GM19463 (cell line): ENCODE results near the gene CRAT.

Experiments used
- ATAC-seq: cut with Tn5 transposase; IDR thresholded peaks from one replicate; pipeline ENCODE4 v1.9.1; 2021; ENCODE audit warnings: mild to moderate bottlenecking, moderate library complexity; ENCODE audit not compliant: unreplicated experiment

The CRAT gene

DNA sequence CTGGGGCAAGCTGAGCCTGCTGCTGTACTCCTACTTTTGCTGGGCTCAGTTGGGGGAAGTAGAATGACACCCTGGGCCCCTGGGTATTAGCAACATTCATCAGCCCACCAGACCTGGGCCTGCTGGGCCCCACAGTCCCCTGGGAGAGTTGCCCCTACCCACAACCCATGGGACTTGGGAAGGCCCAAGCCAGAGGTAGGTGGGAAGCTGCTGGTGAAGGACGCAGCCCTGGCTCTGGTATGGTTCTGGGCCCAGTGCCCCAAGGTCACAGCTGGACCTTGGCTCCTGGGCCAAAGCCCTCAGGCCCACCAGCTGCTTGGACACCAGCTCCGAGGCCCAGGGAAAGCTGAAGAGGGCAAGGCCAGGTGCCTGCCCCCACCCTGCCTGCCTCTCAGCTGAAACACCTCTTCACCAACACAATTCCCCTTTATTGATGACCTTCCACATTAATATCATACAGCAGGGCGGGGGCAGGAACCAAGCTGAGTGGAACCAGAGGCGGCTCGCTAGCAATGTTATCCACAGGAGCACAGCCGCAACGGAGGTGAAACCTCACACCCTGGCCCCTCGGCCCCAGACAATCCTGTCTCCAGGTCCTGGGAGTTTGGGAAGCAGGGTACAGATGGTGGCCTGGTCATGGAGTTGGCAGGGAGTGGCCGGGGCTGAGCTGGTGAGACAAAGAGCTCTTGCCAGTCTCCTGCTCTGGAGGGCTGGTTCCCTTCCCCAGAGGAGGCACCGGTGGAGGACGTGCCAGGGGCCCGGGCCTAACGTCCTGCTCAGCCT lies 16.0 kb downstream of the CRAT start:
- no peak for ATAC-seq

DNA sequence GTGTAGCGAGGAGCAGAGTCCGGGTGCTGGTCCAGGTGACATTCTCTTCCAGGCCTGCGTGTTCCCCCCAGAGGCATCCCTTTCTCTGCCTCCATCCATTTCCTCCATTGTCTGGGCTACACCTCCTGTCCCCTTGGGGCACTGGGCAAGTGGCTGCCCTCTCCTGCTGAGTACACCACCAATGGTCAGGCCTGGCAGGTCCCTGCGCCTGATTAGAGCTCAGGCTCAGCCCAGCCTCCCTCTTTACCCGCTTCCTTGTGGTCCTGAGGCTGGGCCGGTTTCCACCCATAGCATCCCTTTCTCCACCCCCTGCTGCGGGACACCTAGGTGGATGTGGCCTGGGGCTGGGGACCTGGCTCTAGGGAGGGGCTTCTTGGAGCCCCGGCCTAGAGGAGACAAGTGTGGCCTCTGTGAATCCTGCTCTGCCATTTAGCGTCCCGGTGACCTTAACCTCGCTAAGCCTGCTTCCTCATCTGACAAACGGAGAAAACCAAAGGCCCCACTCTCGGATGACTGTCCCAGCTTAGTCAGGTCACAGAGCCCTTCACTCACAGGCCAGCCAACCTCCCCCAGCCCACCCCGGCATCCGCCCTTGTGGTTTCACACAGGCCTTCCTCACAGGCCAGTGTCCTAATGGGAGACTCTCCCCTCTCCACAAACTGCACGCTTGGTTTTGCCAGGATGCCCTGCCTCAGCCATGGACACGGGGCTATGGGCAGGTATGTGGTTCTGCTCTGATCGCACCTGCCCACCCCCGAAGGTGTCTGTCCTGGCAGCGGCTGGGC lies 16.8 kb downstream of the CRAT start:
- ATAC-seq: no peak

DNA sequence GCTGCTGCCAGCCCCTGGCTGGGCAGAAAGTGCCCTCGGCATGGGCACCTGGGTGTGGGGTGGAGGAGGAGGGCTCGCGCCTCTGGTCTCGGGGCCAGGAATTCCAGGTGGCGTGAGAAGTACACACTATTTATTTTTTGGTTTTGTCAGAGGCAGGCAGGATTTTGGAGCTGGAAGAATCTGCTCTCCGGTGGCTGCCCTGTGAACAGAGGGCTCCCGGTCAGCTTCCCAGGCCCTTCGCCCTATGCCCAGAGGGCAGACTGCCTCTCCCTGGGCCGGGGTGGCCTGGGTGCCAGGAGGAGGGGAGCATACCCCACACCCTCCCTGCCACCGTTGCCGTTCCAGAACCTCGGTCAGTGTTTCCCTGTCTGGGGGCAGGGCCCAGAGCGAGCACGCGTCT lies 21.3 kb downstream of the CRAT start:
- ATAC-seq: no peak

DNA sequence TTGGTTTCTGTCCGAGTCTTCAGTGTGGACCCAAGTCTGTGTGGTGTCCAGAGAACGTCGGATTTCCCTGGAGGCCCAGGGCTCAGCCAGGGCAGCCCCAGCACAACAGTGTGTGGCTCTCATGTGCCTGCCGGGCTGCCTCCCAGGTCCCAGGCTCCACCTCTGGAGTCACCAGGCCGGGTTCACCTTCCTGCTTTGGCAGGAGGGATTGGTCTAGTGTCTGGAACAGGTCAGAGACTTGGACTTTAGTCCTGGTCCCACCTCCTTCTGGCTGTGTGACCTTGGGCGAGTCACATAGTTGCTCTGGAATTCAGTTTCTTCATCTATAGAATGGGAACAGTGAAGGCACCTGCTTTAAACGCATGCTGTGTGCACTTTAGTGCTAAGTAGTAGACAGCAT lies 26.5 kb downstream of the CRAT start:
- ATAC-seq: no peak

GRCh38 chr9:129081388-129081904 lies 29.1 kb downstream of the CRAT start:
- ATAC-seq: no peak

DNA sequence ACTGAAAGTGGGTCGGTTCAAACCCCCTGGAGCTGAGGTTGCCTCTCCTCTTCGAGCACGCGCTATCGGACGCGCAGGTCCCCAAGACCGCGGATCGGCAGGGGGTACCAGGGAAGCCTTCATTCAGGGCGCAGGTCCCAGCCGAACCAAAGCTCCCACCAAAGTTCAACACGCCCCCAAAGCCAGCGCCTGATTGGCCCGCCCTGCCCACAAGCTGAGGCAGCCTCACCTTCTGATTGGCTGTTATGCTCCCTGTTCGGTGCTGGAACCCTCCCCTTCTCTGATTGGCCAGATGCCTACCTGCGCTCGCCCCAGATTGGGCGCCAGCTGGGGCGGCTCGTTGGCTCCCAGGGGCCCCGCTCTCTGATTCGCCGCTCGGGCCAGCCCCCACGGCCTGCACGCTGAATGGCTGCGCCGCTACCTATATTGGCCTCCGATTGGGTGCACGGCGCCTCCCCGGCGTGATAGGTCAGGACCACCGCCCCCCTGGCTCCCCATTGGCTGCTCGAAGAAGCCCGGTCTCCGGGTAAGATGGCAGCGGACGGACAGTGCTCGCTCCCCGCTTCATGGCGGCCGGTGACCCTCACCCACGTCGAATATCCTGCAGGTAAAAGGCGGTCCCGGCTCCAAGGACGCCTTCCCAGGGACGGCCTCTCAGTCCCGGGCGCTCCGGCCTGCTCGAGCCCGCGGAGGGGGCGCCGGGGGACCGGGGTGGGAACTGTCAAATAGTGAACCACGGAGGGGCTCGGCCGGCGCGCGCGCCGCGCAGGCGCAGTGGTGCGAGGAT lies 29.8 kb downstream of the CRAT start, which contains the start of gene DOLPP1:
Gene DOLPP1, plus strand, starts transcription at position 511 of the 787 bp plus-strand sequence. Its CDS starts 21 bp downstream, at position 532.
- peak; percentile 92 for ATAC-seq

GRCh38 chr9:129080298-129080600 lies 30.3 kb downstream of the CRAT start:
- no peak for ATAC-seq

GRCh38 chr9:129079829-129080228 lies 30.8 kb downstream of the CRAT start:
- ATAC-seq: no peak

DNA sequence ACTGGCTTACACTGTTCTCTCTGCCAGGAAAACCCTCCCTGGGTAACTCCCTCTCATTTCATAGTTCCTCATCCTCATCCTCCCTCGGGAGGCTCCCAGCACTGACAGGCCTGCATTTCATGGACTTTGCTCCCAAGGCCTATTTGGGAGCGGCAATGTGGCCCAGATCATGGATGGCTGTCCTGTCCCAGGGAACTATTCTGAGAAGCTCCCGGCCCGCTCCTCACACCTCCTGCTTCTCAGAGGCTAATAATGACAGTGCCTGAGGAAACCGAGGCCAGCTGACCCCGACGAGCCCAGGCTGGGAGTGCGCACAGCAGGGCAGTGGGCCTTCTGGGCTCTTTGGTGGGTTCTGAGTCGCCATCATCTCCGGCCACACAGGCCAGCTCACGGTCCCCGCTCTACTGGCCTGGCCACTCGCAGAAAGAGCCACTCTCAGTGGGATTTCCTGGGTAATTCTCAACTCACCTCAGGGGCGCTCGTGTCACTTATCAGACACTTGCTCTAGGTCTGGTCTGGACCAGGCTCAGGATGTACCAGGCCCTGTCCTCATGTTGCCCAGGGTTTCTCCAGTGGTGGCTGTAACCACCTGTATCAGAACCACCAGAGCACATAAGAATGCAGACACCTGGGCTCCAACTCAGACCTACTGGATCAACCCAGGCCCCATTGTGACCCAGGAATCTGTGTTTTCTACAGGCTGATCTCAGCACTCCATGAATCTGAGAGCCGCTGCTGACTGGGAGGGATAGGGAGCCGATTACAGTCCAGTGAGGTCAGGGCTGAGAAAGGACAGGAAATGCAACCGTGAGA lies 31.7 kb downstream of the CRAT start:
- ATAC-seq: no peak

GRCh38 chr9:129077236-129077635 lies 33.4 kb downstream of the CRAT start:
- no peak for ATAC-seq

- no peak for ATAC-seq
Measured at GRCh38 chr9:129076640-129077037, 34.0 kb downstream of the CRAT start.

DNA sequence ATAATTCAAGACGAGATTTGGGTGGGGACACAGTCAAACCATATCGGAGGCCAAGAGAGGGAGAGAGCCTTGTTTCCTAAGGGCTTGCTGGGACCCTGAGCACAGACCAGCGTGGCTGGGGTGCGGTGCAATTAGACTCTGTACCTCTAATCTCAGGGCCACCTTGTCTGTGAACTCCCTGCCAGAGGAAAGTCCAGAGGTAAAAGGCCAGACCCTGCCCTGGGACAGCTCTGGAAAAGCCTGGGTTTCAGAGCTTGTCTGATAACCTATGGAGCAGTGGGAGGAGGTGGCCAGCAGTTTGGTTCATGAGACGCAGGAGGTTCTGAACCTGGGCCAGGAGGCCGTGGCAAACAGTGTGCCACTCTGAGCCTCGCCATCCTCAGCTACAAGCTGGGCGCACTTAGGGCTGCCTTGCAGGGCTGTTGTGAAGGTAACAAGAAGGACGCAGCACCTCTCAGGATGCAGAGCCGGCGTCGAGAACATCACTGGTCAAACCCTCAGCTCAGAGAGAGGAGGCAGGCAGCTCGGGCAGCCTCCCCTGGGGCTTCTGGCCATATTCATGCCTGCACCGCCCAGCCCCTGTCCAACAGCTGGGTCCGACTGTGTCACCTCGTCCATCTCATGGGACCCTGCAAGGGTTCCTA lies 34.5 kb downstream of the CRAT start:
- ATAC-seq: no peak

DNA sequence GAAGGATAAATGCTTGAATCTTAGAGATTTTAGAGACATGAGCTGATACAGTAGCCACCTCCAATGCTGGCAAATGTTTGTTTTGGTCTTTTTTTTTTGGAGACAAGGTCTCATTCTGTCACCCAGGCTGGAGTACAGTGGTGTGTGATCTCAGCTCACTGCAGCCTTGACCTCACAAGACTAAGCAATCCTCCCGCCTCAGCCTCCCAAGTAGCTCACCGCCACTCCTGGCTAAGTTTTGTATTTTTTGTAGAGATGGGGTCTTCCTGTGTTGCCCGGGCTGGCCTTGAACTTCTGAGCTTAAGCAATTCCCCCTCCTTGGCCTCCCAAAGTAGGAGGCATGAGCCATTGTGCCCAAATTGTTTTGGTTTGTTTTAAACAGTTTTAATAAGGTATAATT lies 36.5 kb downstream of the CRAT start:
- ATAC-seq: no peak

DNA sequence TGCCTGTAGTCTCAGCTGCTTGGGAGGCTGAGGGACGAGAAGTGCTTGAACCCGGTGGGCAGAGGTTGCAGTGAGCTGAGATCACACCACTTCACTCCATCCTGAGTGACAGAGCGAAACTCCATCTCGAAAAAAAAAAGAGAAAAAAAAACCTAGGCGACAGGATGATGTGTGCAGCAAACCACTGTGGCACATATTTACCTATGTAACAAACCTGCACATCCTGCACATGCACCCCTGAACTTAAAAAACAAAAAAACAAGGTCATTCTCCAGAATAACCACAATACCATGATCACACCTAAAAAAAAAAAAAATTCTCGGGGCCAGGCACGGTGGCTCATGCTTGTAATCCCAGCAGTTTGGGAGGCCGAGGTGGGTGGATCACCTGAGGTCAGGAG lies 37.2 kb downstream of the CRAT start:
- ATAC-seq: no peak

DNA sequence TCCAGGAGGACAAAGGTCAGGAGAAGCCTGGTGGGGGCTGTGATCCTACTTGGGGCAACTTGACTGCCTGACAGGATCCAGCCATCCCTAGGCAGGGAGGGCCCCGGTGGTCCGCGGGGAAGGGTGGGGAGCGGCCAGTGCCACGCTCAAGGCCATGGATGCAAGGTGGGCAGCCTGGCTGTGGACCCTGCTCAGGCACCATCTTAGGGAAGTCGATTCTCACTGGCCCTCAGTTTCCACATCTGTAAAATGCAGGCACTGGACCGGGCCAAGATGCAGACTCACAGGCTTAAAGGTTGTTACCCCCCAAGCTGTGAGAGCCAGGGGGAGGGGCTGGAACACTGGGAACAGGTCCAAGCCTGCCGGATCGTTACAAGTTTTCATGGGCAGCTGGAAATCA lies 38.4 kb downstream of the CRAT start:
- no peak for ATAC-seq

GRCh38 chr9:129071526-129072126 lies 39.0 kb downstream of the CRAT start:
- no peak for ATAC-seq

- ATAC-seq: no peak
Measured at GRCh38 chr9:129070696-129071525, 39.7 kb downstream of the CRAT start.

GRCh38 chr9:129069862-129070641 lies 40.5 kb downstream of the CRAT start:
- ATAC-seq: no peak
